GM18499 (cell line): ENCODE measurements around the gene PDP2.

Experiments used
- ATAC-seq: cut with Tn5 transposase; IDR thresholded peaks from one replicate; pipeline ENCODE4 v1.9.1; 2021; ENCODE audit warnings: moderate number of reproducible peaks; ENCODE audit not compliant: insufficient read depth, unreplicated experiment

The PDP2 gene

GRCh38 chr16:66917741-66918140, 37.4 kb downstream of the PDP2 start:
- ATAC-seq = no peak

GRCh38 chr16:66918355-66918754, 38.0 kb downstream of the PDP2 start:
- no peak for ATAC-seq

GRCh38 chr16:66918803-66919568, 38.7 kb downstream of the PDP2 start, which contains the start of gene CDH16:
TSS of gene CDH16 (minus strand) at chr16:66918885. CDS start at chr16:66918065, 820 bp downstream.
- ATAC-seq = no peak

- no peak for ATAC-seq
These were observed 39.4 kb downstream of the PDP2 start for GRCh38 chr16:66919569-66920298.

GRCh38 chr16:66920299-66920590, 39.9 kb downstream of the PDP2 start:
- no peak for ATAC-seq

- ATAC-seq = no peak
These were observed 40.8 kb downstream of the PDP2 start for GRCh38 chr16:66920924-66921680.

- no peak for ATAC-seq
These were observed 41.6 kb downstream of the PDP2 start for GRCh38 chr16:66921729-66922450.

GRCh38 chr16:66923247-66923731, 43.0 kb downstream of the PDP2 start:
- no peak for ATAC-seq

- no peak for ATAC-seq
These were observed 43.6 kb downstream of the PDP2 start for GRCh38 chr16:66923866-66924265.

GRCh38 chr16:66924527-66925321, 44.4 kb downstream of the PDP2 start:
- no peak for ATAC-seq

- no peak for ATAC-seq
These were observed 45.1 kb downstream of the PDP2 start, which contains the start of gene RRAD for GRCh38 chr16:66925322-66925840. TSS of gene RRAD (minus strand) at chr16:66925535. CDS start at chr16:66925179, 356 bp downstream.

- no peak for ATAC-seq
These were observed 46.0 kb downstream of the PDP2 start for GRCh38 chr16:66926171-66926947.

GRCh38 chr16:66926961-66927436, 46.7 kb downstream of the PDP2 start:
- ATAC-seq = no peak

- no peak for ATAC-seq
These were observed 47.8 kb downstream of the PDP2 start for GRCh38 chr16:66927918-66928649.

GRCh38 chr16:66928702-66929388, 48.5 kb downstream of the PDP2 start:
- ATAC-seq = no peak

- no peak for ATAC-seq
These were observed 49.9 kb downstream of the PDP2 start for GRCh38 chr16:66930189-66930588.

GRCh38 chr16:66931665-66932064, 51.4 kb downstream of the PDP2 start:
- no peak for ATAC-seq
